Tibial nerve (tissue), 3 donors: Measurements from ENCODE around the gene CXCL17.

Experiments
- CTCF ChIP-seq, 5 experiments: fragments of 200-600 bp in 3 of 5; fragments of 450-650 bp in 2 of 5; sonication (generic) in 3 of 5; IDR thresholded peaks; one replicate each; pipeline ENCODE4 v1.5.1; 2016 to 2019; ENCODE audit warnings: antibody characterized with exemption in 5 of 5, mild to moderate bottlenecking in 3 of 5, moderate library complexity in 2 of 5
- POLR2A ChIP-seq, 2 donors: fragments of 450-650 bp; IDR thresholded peaks; one replicate each; pipeline ENCODE4 v1.6.1; 2017; ENCODE audit warnings: antibody characterized with exemption in 2 of 2, mild to moderate bottlenecking in 2 of 2, moderate library complexity in 2 of 2

DNA sequence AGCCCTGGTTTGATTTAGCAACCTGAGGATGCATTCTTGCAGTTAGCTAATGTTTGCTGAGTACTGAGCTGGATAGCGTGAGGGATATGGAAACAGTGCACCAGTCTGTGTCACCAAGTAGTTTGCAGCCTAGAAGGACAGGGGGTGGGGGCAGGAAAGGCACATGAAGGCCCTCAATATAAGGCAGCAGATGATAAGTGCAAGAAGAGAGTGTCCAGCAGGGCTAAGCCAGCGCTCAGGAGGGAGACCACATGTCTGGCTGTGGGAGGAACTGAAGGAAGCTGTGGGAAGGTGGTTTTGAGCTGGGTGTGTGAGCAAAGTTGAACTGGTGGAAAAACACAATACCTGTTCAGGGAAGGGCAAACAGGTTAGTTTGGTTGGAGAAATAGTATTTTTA is 1.7 kb downstream of the CXCL17 start:
- TF ChIP-seq POLR2A (IDR thresholded peaks at IDR 0.05) (no peak), CTCF (IDR thresholded peaks at IDR 0.05) (no peak)
